HCT116 (cell line): Measurements from ENCODE around the gene FNBP1L. TPM values are rescaled to one million over a fixed set of nuclear protein-coding genes. Genes with fewer than 3 reads are reported as not detected.

Source experiments
- ATAC-seq: fragments of 200-7000 bp; cut with Tn5 transposase; 2 replicates; pipeline ENCODE4 v1.9.1; 2020; ENCODE audit warnings: mild to moderate bottlenecking, moderate library complexity
- BruUV-seq: library from RNA; stranded (reverse); fragments of 400-500 nt; replicated peaks from 2 replicates; lab custom pipeline; 2021; lab: Mats Ljungman, UMichigan
- CTCF ChIA-PET: fragments of 300-600 bp; sonication (Branson Sonifier 250); formaldehyde crosslinking; loops from one replicate; lab custom pipeline; 2021; ENCODE audit warnings: antibody characterized with exemption; lab: Charles Lee
- POLR2A ChIA-PET: fragments of 300-600, 350-600 bp; sonication (Branson Sonifier 250); formaldehyde crosslinking; loops from one replicate; lab custom pipeline; 2021; ENCODE audit warnings: antibody characterized with exemption; lab: Charles Lee
- RAD21 ChIA-PET, 2 experiments: fragments of 300-600 bp; sonication (Branson Sonifier 250); formaldehyde crosslinking; loops; one replicate each; lab custom pipeline; 2023; ENCODE audit warnings: low total read pairs in 2 of 2; ENCODE audit not compliant: uncharacterized antibody in 2 of 2, unreplicated experiment in 2 of 2, low non-redundant PET in 1 of 2; lab: Charles Lee
- DNase-seq: peaks from one replicate; pipeline ENCODE4 v3.0.0-alpha.2; 2010; ENCODE audit warnings: low read depth, low spot score
- H2AFZ ChIP-seq: fragments of 200-600 bp; shearing (Covaris generic), sonication (generic); 2 replicates; pipeline ENCODE4 v1.6.1; 2017; ENCODE audit warnings: low read depth, mixed run types, mixed read lengths, antibody characterized with exemption, low read length; ENCODE audit not compliant: poor library complexity, severe bottlenecking
- H3K27ac ChIP-seq: 2 replicates; pipeline ENCODE4 v1.5.1; 2012; ENCODE audit warnings: low read depth, low read length
- H3K27me3 ChIP-seq: fragments of 200-600 bp; sonication (generic); 2 replicates; pipeline ENCODE4 v1.6.1; 2016; ENCODE audit warnings: mixed run types, low read length, mixed read lengths; ENCODE audit not compliant: insufficient read depth
- H3K36me3 ChIP-seq, 2 experiments: fragments of 200-500 bp in 1 of 2; fragments of 200-600 bp in 1 of 2; sonication (Bioruptor generic) in 1 of 2; sonication (generic) in 1 of 2; 2 replicates each; pipeline versions ENCODE4 v1.5.1 to v1.6.1; 2014 to 2016; ENCODE audit warnings: low read length in 2 of 2, inconsistent platforms in 1 of 2, mixed read lengths in 1 of 2, mixed run types in 1 of 2; ENCODE audit not compliant: insufficient read depth in 2 of 2, control insufficient read depth in 1 of 2
- H3K4me1 ChIP-seq, 2 experiments: fragments of 200-600 bp in 1 of 2; sonication (generic) in 1 of 2; 2 replicates each; pipeline versions ENCODE4 v1.5.1 to v1.6.1; 2012 to 2017; ENCODE audit warnings: low read length in 2 of 2, inconsistent platforms in 1 of 2, mild to moderate bottlenecking in 1 of 2, mixed read lengths in 1 of 2, mixed run types in 1 of 2, moderate library complexity in 1 of 2; ENCODE audit not compliant: insufficient read depth in 2 of 2, control insufficient read depth in 1 of 2
- H3K4me2 ChIP-seq: fragments of 200-600 bp; sonication (generic); 2 replicates; pipeline ENCODE4 v1.6.1; 2017; ENCODE audit warnings: mixed run types, low read length, mixed read lengths
- H3K4me3 ChIP-seq, 2 experiments: fragments of 200-600 bp in 1 of 2; sonication (generic) in 1 of 2; replicated peaks in 1 of 2; 2 replicates each; pipeline ENCODE4 v1.5.1; 2011 to 2016; ENCODE audit warnings: low read length in 2 of 2, control low read depth in 1 of 2, low read depth in 1 of 2, mild to moderate bottlenecking in 1 of 2, mixed read lengths in 1 of 2, mixed run types in 1 of 2
- H3K79me2 ChIP-seq: fragments of 200-600 bp; sonication (generic); 2 replicates; pipeline ENCODE4 v1.6.1; 2017; ENCODE audit warnings: mild to moderate bottlenecking, mixed run types, low read length, moderate library complexity, mixed read lengths; ENCODE audit not compliant: insufficient read depth
- H3K9ac ChIP-seq: fragments of 200-600 bp; sonication (generic); 2 replicates; pipeline ENCODE4 v1.6.1; 2016; ENCODE audit warnings: low read length, mixed read lengths
- H3K9me2 ChIP-seq: fragments of 200-600 bp; sonication (generic), shearing (Covaris generic); 2 replicates; pipeline ENCODE4 v1.6.1; 2017; ENCODE audit warnings: mixed run types, mild to moderate bottlenecking, moderate library complexity; ENCODE audit not compliant: insufficient read depth
- H3K9me3 ChIP-seq, 2 experiments: fragments of 200-500 bp in 1 of 2; fragments of 200-600 bp in 1 of 2; sonication (Bioruptor generic) in 1 of 2; sonication (generic) in 1 of 2; 2 replicates each; pipeline ENCODE4 v1.6.1; 2014 to 2017; ENCODE audit warnings: low read length in 2 of 2, mixed read lengths in 2 of 2, inconsistent platforms in 1 of 2, low read depth in 1 of 2, mild to moderate bottlenecking in 1 of 2, mixed run types in 1 of 2, moderate library complexity in 1 of 2; ENCODE audit not compliant: control insufficient read depth in 1 of 2, insufficient read depth in 1 of 2
- H4K20me1 ChIP-seq: fragments of 200-600 bp; sonication (generic), shearing (Covaris generic); 2 replicates; pipeline ENCODE4 v1.6.1; 2017; ENCODE audit warnings: mixed run types, mild to moderate bottlenecking, moderate library complexity; ENCODE audit not compliant: insufficient read depth
- CEBPB ChIP-seq: IDR thresholded peaks from 2 replicates; pipeline ENCODE4 v1.6.1; 2012; ENCODE audit warnings: low read depth
- EZH2 ChIP-seq: fragments of 200-600 bp; sonication (generic); IDR thresholded peaks from 2 replicates; pipeline ENCODE4 v1.6.1; 2017; ENCODE audit warnings: antibody characterized with exemption, mixed run types
- EZH2phosphoT487 ChIP-seq: fragments of 200-600 bp; IDR thresholded peaks from 2 replicates; pipeline ENCODE4 v1.6.1; 2018; ENCODE audit warnings: antibody characterized with exemption, borderline replicate concordance
- FOSL1 ChIP-seq: IDR thresholded peaks from 2 replicates; pipeline ENCODE4 v1.6.1; 2012; ENCODE audit warnings: low read depth
- SRF ChIP-seq: IDR thresholded peaks from 2 replicates; pipeline ENCODE4 v1.6.1; 2012; ENCODE audit warnings: low read depth
- TCF7L2 ChIP-seq: IDR thresholded peaks from 2 replicates; pipeline ENCODE4 v1.7.0; 2011; ENCODE audit warnings: borderline replicate concordance, inconsistent platforms; ENCODE audit not compliant: insufficient read depth, insufficient read length; ENCODE audit errors: extremely low read depth
- YY1 ChIP-seq: IDR thresholded peaks from 2 replicates; pipeline ENCODE4 v1.6.1; 2011; ENCODE audit warnings: low read length, low read depth, moderate library complexity, mild to moderate bottlenecking; ENCODE audit not compliant: insufficient replicate concordance; ENCODE audit errors: extremely low read depth
- intact Hi-C: fragments of 100-400 bp; cut with micrococcal nuclease; formaldehyde crosslinking; loops from 2 replicates; pipeline ENCODE4 v1.10.0; 2022
- total RNA-seq: library from RNA; stranded (reverse); gene quantifications from one replicate; pipeline ENCODE4 v1.2.1, GENCODE V29; 2021; ENCODE audit not compliant: unreplicated experiment
- TF ChIP-seq, protein P1 (sequence below): IDR thresholded peaks from 2 replicates; pipeline ENCODE4 v1.6.1; 2012
- TF ChIP-seq, protein P2 (sequence below): IDR thresholded peaks from 2 replicates; pipeline ENCODE4 v1.6.1; 2012; ENCODE audit warnings: low read depth
- TF ChIP-seq, protein P3 (sequence below): IDR thresholded peaks from 2 replicates; pipeline ENCODE4 v1.6.1; 2012

The FNBP1L gene
- total RNA-seq, 1 experiment from 2014 or later, result 26.1 TPM

DNA sequence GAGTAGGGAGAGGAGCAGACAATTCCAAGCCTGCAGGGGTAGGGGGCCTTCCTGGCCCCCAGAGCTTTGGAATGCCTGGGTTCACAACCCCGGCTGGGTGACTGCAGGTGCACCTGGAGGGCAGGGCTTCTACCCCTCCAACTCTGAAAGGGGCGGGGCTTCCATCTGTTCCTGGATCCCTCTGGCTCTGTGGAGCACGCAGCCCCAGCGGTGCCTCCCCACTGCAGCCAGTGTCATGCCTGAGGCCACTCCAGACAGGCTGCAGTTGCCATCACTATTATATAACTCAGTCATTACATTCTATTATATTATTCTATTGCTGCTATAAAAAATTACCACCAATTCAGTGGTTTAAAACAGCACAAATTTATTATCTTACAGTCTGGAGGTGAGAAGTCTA is 12.5 kb upstream of the FNBP1L start:
- CTCF ChIA-PET, result interaction anchor here (1.6 kb wide), 1 partner anchor 409 kb away, joined by 4 read pairs; no protein-coding TSS in a partner anchor
- BruUV-seq, result no TSS peak

DNA sequence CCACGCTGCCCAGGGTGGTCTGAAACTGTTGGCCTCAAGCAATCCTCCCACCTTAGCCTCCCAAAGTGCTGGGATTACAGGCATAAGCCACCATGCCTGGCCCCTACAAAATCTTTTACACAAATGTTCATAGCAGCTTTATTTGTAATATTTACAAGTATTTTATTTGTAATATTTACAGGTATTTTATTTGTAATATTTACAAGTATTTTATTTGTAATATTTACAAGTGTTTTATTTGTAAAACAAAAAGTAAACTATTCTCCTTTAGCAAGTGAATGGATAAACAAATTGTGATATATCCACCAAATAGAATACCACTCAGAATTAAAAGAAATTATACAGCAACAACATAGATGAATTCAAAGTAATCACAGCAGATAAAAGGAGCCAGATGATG is 11.4 kb upstream of the FNBP1L start:
- no peaks in the 10 kb centered on the region for H3K27me3 ChIP-seq
- H3K9ac ChIP-seq, result no peak overlapping the region
- H3K4me1 ChIP-seq, result peaks cover 8 to 20% of the 10 kb centered on the region in 2 experiments
- intact Hi-C loops, result loop anchor here (5.0 kb wide), 1 partner anchor 134 kb away; no protein-coding TSS in a partner anchor
- BruUV-seq, result no TSS peak
- H3K9me2 ChIP-seq, result no peaks in the 10 kb centered on the region
- no peaks in the 10 kb centered on the region for H3K36me3 ChIP-seq
- no peak for DNase-seq
- H3K9me3 ChIP-seq, result peaks cover 0 to 18% of the 10 kb centered on the region in 2 experiments; a peak in 2 of 4 replicates
- no peaks in the 10 kb centered on the region for H4K20me1 ChIP-seq
- H3K27ac ChIP-seq, result no peak overlapping the region
- H3K4me2 ChIP-seq, result no peak overlapping the region
- ChIA-PET POLR2A (no interaction called here), RAD21 (no interaction called here), CTCF (interaction anchor here (1.4 to 1.6 kb wide), 3 partner anchors 132 to 408 kb away, joined by 4 to 5 read pairs (median 5); no protein-coding TSS in a partner anchor)
- ATAC-seq, result no peak
- TF ChIP-seq YY1 (no peak), EZH2 (no peak), SRF (no peak), CEBPB (no peak), TCF7L2 (no peak), EZH2phosphoT487 (no peak)
- TF ChIP-seq, protein P1, sequence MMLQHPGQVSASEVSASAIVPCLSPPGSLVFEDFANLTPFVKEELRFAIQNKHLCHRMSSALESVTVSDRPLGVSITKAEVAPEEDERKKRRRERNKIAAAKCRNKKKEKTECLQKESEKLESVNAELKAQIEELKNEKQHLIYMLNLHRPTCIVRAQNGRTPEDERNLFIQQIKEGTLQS, result no peak
- TF ChIP-seq, protein P2, sequence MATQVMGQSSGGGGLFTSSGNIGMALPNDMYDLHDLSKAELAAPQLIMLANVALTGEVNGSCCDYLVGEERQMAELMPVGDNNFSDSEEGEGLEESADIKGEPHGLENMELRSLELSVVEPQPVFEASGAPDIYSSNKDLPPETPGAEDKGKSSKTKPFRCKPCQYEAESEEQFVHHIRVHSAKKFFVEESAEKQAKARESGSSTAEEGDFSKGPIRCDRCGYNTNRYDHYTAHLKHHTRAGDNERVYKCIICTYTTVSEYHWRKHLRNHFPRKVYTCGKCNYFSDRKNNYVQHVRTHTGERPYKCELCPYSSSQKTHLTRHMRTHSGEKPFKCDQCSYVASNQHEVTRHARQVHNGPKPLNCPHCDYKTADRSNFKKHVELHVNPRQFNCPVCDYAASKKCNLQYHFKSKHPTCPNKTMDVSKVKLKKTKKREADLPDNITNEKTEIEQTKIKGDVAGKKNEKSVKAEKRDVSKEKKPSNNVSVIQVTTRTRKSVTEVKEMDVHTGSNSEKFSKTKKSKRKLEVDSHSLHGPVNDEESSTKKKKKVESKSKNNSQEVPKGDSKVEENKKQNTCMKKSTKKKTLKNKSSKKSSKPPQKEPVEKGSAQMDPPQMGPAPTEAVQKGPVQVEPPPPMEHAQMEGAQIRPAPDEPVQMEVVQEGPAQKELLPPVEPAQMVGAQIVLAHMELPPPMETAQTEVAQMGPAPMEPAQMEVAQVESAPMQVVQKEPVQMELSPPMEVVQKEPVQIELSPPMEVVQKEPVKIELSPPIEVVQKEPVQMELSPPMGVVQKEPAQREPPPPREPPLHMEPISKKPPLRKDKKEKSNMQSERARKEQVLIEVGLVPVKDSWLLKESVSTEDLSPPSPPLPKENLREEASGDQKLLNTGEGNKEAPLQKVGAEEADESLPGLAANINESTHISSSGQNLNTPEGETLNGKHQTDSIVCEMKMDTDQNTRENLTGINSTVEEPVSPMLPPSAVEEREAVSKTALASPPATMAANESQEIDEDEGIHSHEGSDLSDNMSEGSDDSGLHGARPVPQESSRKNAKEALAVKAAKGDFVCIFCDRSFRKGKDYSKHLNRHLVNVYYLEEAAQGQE, result no peak
- TF ChIP-seq, protein P3, sequence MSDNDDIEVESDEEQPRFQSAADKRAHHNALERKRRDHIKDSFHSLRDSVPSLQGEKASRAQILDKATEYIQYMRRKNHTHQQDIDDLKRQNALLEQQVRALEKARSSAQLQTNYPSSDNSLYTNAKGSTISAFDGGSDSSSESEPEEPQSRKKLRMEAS, result no peak
- no peaks in the 10 kb centered on the region for H3K79me2 ChIP-seq
- H3K4me3 ChIP-seq, result no peak overlapping the region
- H2AFZ ChIP-seq, result no peak overlapping the region

More for the DNA sequence above, 12.5 kb upstream of the FNBP1L start:
- no peaks in the 10 kb centered on the region for H4K20me1 ChIP-seq
- no peaks in the 10 kb centered on the region for H3K9me2 ChIP-seq
- no peaks in the 10 kb centered on the region for H3K36me3 ChIP-seq
- no peak overlapping the region for H3K27ac ChIP-seq
- H3K4me3 ChIP-seq, result no peak overlapping the region
- RAD21 ChIA-PET, result no interaction called here
- no peaks in the 10 kb centered on the region for H3K27me3 ChIP-seq
- peaks cover 5 to 14% of the 10 kb centered on the region in 2 experiments for H3K4me1 ChIP-seq
- no peak for ATAC-seq
- no peak for TF ChIP-seq CEBPB
- no peak for TF ChIP-seq FOSL1
- TF ChIP-seq, all 23 proteins: peak for 0
- no peaks in the 10 kb centered on the region for H3K79me2 ChIP-seq
- no peak overlapping the region for H3K9ac ChIP-seq
- H3K9me3 ChIP-seq, result peaks cover 0 to 18% of the 10 kb centered on the region in 2 experiments; a peak in 2 of 4 replicates
- intact Hi-C loops, result loop anchor here (5.0 kb wide), 1 partner anchor 133 kb away; no protein-coding TSS in a partner anchor
- no peak overlapping the region for H2AFZ ChIP-seq
- POLR2A ChIA-PET, result no interaction called here
- H3K4me2 ChIP-seq, result no peak overlapping the region
- no peak for DNase-seq
